ENCODE measurements around the gene COL13A1. TPM values are rescaled to one million over a fixed set of nuclear protein-coding genes. Genes with fewer than 3 reads are reported as not detected.

Gene COL13A1
- total RNA-seq, 6 experiments from 2014 or later, result 0.18 to 0.44 (median 0.30) TPM; not detected in 2

GRCh38 chr10:69955897-69956740 lies 154.4 kb downstream of the COL13A1 start:
- no peaks in the 10 kb centered on the region for H3K36me3 ChIP-seq
- no peak for ATAC-seq
- 85% methylated on average over 11 of the region's 14 CpGs for WGBS (ENCODE audit: insufficient coverage, low coverage, low lambda C conversion rate, missing lambda C conversion rate)
- H3K4me3 ChIP-seq, result no peak overlapping the region
- no peak overlapping the region for H3K27ac ChIP-seq
- no peaks in the 10 kb centered on the region for H3K9me3 ChIP-seq
- DNase-seq, result peak in 1 of 3 donors; percentile 25
- H3K4me1 ChIP-seq, result no peaks in the 10 kb centered on the region
- no peaks in the 10 kb centered on the region for H3K27me3 ChIP-seq
- intact Hi-C loops (cut with DNase I), result no loop called here
- TF ChIP-seq POLR2A (IDR thresholded peaks at IDR 0.05), result no peak
- TF ChIP-seq, protein P1, sequence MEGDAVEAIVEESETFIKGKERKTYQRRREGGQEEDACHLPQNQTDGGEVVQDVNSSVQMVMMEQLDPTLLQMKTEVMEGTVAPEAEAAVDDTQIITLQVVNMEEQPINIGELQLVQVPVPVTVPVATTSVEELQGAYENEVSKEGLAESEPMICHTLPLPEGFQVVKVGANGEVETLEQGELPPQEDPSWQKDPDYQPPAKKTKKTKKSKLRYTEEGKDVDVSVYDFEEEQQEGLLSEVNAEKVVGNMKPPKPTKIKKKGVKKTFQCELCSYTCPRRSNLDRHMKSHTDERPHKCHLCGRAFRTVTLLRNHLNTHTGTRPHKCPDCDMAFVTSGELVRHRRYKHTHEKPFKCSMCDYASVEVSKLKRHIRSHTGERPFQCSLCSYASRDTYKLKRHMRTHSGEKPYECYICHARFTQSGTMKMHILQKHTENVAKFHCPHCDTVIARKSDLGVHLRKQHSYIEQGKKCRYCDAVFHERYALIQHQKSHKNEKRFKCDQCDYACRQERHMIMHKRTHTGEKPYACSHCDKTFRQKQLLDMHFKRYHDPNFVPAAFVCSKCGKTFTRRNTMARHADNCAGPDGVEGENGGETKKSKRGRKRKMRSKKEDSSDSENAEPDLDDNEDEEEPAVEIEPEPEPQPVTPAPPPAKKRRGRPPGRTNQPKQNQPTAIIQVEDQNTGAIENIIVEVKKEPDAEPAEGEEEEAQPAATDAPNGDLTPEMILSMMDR (IDR thresholded peaks at IDR 0.05), result no peak

GRCh38 chr10:69956741-69957230 lies 155.1 kb downstream of the COL13A1 start:
- Histone ChIP-seq H3K4me3 (no peak overlapping the region), H3K9me3 (no peaks in the 10 kb centered on the region), H3K27ac (no peak overlapping the region), H3K27me3 (no peaks in the 10 kb centered on the region), H3K36me3 (no peaks in the 10 kb centered on the region), H3K4me1 (no peaks in the 10 kb centered on the region)
- intact Hi-C loops (cut with DNase I), result no loop called here
- ATAC-seq (no peak), DNase-seq (peak in 1 of 3 donors; percentile 23)
- 79% methylated on average over 5 of the region's 7 CpGs for WGBS (ENCODE audit: insufficient coverage, low coverage, low lambda C conversion rate, missing lambda C conversion rate)
- TF ChIP-seq, protein P1 (IDR thresholded peaks at IDR 0.05), result no peak
- TF ChIP-seq POLR2A (IDR thresholded peaks at IDR 0.05), result no peak

DNA sequence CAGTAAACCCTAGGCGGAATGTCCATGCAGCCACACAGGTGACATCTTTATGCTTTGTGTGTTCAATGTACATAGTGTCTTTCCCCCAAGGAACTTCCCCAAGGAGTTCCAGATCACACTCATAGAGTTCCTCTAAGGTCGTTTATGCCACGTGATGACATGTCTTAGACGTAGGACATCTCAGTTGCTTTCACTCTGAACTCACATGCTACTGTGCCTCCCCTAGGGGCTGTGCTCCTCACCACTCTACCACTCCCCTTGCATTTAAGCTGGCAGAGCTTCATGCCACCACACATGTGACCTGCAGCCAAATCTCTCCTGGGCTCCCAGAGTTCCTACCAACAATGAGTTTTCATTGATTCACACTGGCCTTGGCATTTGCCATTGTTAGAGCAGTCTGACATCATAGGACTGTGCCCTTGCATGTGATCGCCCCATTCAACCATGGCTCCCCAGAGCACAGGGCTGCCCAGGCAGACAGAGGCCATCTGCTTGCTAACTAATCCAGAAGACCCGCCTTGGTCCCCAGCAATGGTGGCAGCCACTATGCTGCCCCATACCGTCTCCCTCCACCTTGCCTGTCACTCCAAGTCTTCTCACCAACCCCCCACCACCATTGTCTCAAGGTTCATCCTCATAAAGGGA lies 155.7 kb downstream of the COL13A1 start:
- DNase-seq, result peak in 1 of 3 donors; percentile 26
- Histone ChIP-seq H3K4me3 (no peak overlapping the region), H3K27ac (no peak overlapping the region), H3K4me1 (no peaks in the 10 kb centered on the region), H3K27me3 (no peaks in the 10 kb centered on the region), H3K9me3 (no peaks in the 10 kb centered on the region), H3K36me3 (no peaks in the 10 kb centered on the region)
- no CpG with 5 or more reads among the region's 7 CpGs for WGBS (ENCODE audit: insufficient coverage, low coverage, low lambda C conversion rate, missing lambda C conversion rate)
- intact Hi-C loops (cut with DNase I), result no loop called here
- TF ChIP-seq, protein P1 (IDR thresholded peaks at IDR 0.05), result no peak
- no peak for TF ChIP-seq POLR2A (IDR thresholded peaks at IDR 0.05)
- ATAC-seq, result peak in 3 of 4 donors; percentile 7 to 45 (median 38)

DNA sequence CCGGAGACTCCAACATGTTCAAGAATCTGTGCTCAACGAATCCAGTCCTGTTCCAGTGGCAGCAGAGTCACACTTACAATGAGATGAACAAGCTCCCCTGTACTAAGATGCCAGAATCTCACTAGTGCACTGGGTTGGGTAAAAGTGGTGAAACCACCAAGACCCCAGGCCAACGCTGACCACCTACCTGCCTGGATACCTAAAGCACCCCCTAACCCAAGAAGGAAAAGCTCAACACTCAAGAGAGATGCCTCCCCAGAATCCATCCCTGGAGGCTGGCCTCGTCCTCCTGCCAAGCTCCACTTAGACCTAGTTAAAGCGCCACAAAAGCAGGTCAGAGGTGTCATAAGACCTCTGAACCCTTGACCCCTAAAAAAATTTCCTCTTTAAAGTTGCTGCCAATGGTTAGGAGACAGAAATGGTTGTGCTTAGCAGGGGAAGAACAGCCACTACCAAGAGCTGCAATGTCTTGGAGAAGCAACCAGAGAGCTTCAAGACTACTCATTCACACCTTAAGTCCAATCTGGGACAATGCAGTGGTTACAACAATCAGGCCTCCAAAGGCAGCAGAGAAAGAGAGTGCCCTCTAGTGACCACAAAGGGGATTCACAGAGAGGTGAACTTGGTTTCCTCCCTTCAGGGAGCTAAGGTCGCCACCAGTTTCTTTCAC lies 156.3 kb downstream of the COL13A1 start:
- 73% methylated on average over 4 of the region's 6 CpGs for WGBS (ENCODE audit: insufficient coverage, low coverage, low lambda C conversion rate, missing lambda C conversion rate)
- intact Hi-C loops (cut with DNase I), result no loop called here
- peak in 1 of 3 donors; percentile 36 for DNase-seq
- no peaks in the 10 kb centered on the region for H3K36me3 ChIP-seq
- no peaks in the 10 kb centered on the region for H3K9me3 ChIP-seq
- no peaks in the 10 kb centered on the region for H3K27me3 ChIP-seq
- no peaks in the 10 kb centered on the region for H3K4me1 ChIP-seq
- H3K27ac ChIP-seq, result no peak overlapping the region
- TF ChIP-seq, protein P1 (IDR thresholded peaks at IDR 0.05), result peak; percentile 47 to 86 (median 71)
- TF ChIP-seq POLR2A (IDR thresholded peaks at IDR 0.05), result no peak
- H3K4me3 ChIP-seq, result no peak overlapping the region
- ATAC-seq, result peak; percentile 64 to 78 (median 70)
